GM12874 (cell line): ENCODE data around the gene HOXD13.

Experiments used
- TF ChIP-seq, protein P1 (sequence below): IDR thresholded peaks from 2 replicates; pipeline ENCODE4 v1.5.1; 2011; ENCODE audit warnings: low read depth, mild to moderate bottlenecking, control low read depth, low read length, moderate library complexity; ENCODE audit not compliant: insufficient read depth

Gene HOXD13

GRCh38 chr2:176071330-176072291 lies 20.9 kb upstream of the HOXD13 start:
- TF ChIP-seq, protein P1, sequence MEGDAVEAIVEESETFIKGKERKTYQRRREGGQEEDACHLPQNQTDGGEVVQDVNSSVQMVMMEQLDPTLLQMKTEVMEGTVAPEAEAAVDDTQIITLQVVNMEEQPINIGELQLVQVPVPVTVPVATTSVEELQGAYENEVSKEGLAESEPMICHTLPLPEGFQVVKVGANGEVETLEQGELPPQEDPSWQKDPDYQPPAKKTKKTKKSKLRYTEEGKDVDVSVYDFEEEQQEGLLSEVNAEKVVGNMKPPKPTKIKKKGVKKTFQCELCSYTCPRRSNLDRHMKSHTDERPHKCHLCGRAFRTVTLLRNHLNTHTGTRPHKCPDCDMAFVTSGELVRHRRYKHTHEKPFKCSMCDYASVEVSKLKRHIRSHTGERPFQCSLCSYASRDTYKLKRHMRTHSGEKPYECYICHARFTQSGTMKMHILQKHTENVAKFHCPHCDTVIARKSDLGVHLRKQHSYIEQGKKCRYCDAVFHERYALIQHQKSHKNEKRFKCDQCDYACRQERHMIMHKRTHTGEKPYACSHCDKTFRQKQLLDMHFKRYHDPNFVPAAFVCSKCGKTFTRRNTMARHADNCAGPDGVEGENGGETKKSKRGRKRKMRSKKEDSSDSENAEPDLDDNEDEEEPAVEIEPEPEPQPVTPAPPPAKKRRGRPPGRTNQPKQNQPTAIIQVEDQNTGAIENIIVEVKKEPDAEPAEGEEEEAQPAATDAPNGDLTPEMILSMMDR, result no peak

- TF ChIP-seq, protein P1, result no peak
These were observed 20.2 kb upstream of the HOXD13 start for GRCh38 chr2:176072292-176072669.

DNA sequence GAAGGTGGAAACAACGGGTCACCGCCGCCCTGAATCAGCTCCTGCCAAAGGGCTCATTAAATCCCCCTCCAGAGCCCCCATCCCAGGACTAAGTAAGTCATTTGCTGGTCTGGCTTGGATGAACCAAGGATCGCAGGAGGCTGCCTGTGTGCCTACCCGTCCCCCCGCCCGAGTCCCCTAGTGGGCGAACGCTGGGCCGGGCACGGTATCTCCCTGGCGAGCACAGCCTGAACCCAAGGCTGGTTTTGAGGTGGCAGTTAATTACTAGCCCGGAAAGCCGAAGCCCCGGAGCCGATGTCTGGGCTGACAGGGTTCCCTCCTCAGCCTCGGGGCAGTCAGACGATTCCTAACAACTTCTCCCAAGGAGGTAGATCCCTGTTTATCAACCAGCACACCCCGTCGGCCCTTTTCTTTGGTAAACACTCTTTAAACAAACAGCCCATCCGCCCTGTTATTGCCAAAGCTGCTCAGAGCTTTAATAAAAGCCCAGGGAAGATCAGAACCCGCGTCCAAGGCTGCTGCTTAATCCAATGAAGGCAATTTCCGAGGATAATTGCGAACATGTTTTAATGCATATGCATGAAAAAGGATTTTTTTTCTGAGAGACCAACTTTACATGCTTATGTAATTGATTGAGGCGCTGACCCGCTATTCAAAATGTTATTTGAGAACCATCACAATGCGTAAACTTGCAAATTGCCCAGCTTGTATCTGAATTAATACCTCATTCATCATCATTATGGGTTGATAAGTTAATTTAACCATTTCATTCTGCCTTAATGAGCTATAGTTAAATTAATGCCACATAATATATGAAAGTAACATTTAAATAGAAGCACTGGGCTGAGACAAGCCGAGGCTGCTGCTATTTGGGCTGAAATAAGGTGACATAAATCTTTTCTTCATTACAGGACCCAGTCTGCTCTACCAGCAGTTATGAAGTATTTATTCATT lies 19.3 kb upstream of the HOXD13 start:
- TF ChIP-seq, protein P1, result no peak

- TF ChIP-seq, protein P1, result no peak
These were observed 17.5 kb upstream of the HOXD13 start for GRCh38 chr2:176074919-176075425.

- TF ChIP-seq, protein P1, result no peak
These were observed 17.0 kb upstream of the HOXD13 start for GRCh38 chr2:176075481-176075880.

DNA sequence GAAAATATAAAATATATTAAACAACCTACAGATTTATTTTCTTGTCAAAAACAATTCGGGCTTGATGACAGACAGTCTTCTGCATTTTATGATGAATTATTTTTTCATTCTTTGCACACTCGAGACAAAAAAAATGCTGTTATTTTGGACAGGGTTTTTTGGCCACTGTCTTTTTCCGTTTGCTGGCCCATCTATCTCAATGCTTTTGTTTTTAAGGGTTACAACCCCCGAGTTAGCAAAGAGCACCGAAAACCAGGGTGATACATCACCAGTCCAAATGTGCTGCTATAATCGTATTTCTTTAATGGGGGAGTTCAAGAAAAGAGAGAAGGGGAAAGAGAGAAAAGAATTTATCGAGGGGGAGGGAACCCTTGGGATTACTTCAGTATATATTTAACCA lies 16.5 kb upstream of the HOXD13 start:
- TF ChIP-seq, protein P1, result no peak

- TF ChIP-seq, protein P1, result no peak
These were observed 15.7 kb upstream of the HOXD13 start for GRCh38 chr2:176076796-176077195.
